ENCODE measurements around the gene DDIT3.

GRCh38 chr12:57511588-57512325, 8.6 kb downstream of the DDIT3 start:
- TF ChIP-seq CTCF (conservative IDR thresholded peaks at IDR 0.05 in 1 of 2, IDR thresholded peaks at IDR 0.05 in 1 of 2; ENCODE audit: extremely low read depth in 1 of 2, insufficient read depth in 1 of 2, low read depth in 1 of 2, low read length in 2 of 2) (no peak), EZH2 (IDR thresholded peaks at IDR 0.05; ENCODE audit: borderline replicate concordance, low read length) (no peak)
